ENCODE measurements around the gene GPR39. TPM values are rescaled to one million over a fixed set of nuclear protein-coding genes. Genes with fewer than 3 reads are reported as not detected.

Gene GPR39
- total RNA-seq, 4 donors from 2014 or later: 0.72 to 1.6 (median 1.4) TPM

DNA sequence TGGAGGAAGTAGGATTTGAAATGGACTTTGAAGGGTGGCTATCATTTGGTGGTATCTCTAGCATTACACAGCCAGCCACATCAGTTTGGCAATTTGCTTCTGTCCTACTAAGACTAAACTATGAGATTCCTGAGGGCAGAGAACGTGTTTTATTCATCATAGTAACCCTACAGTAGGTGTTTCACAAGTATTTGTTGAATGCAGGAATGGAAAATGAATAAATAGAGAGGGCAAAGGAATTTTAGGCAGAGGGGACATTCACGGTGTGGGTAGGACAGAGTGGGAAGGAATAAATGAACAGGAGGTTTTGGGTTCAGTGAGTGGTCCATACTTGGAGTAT is 15.7 kb upstream of the GPR39 start:
- H3K27me3 ChIP-seq: no peaks in the 10 kb centered on the region
- no peak overlapping the region for H3K4me3 ChIP-seq
- H3K27ac ChIP-seq: no peak overlapping the region
- TF ChIP-seq POLR2A (IDR thresholded peaks at IDR 0.05) (no peak), EP300 (IDR thresholded peaks at IDR 0.05) (no peak), POLR2AphosphoS5 (IDR thresholded peaks at IDR 0.05) (no peak)
- TF ChIP-seq, protein P1, sequence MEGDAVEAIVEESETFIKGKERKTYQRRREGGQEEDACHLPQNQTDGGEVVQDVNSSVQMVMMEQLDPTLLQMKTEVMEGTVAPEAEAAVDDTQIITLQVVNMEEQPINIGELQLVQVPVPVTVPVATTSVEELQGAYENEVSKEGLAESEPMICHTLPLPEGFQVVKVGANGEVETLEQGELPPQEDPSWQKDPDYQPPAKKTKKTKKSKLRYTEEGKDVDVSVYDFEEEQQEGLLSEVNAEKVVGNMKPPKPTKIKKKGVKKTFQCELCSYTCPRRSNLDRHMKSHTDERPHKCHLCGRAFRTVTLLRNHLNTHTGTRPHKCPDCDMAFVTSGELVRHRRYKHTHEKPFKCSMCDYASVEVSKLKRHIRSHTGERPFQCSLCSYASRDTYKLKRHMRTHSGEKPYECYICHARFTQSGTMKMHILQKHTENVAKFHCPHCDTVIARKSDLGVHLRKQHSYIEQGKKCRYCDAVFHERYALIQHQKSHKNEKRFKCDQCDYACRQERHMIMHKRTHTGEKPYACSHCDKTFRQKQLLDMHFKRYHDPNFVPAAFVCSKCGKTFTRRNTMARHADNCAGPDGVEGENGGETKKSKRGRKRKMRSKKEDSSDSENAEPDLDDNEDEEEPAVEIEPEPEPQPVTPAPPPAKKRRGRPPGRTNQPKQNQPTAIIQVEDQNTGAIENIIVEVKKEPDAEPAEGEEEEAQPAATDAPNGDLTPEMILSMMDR (IDR thresholded peaks at IDR 0.05): no peak
- no peaks in the 10 kb centered on the region for H3K36me3 ChIP-seq
- 59% methylated on average over 2 of the region's 2 CpGs for WGBS
- H3K4me1 ChIP-seq: peaks cover 6% of the 10 kb centered on the region
- no peak for DNase-seq (ENCODE audit: low spot score in 2 of 2)
- no peaks in the 10 kb centered on the region for H3K9me3 ChIP-seq

DNA sequence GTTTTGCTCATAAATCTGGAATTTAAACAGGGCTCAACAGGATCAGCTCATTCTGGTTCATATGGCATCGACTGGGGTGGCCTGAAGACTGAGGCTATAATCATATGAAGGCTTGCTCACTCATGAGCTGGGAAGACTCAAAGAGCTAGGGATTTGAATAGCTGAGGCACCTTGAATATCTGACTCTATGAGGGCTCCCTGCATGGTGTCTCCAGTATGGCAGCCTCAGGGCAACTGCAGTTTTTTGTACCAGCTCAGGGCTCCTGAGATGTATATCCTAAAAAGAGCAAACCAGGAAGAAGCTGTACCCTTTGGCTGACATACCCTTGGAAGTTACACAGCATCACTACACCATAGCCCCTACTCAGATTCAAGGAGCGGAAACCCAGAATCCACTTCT is 15.3 kb upstream of the GPR39 start:
- 82% methylated on average over 2 of the region's 2 CpGs for WGBS
- H3K9me3 ChIP-seq: no peaks in the 10 kb centered on the region
- H3K27ac ChIP-seq: no peak overlapping the region
- no peak for DNase-seq (ENCODE audit: low spot score in 2 of 2)
- no peaks in the 10 kb centered on the region for H3K36me3 ChIP-seq
- H3K4me1 ChIP-seq: peaks cover 6% of the 10 kb centered on the region
- TF ChIP-seq POLR2AphosphoS5 (IDR thresholded peaks at IDR 0.05): no peak
- TF ChIP-seq, protein P1 (IDR thresholded peaks at IDR 0.05): no peak
- TF ChIP-seq EP300 (IDR thresholded peaks at IDR 0.05): no peak
- no peak for TF ChIP-seq POLR2A (IDR thresholded peaks at IDR 0.05)
- H3K4me3 ChIP-seq: no peak overlapping the region
- no peaks in the 10 kb centered on the region for H3K27me3 ChIP-seq

- Histone ChIP-seq H3K27me3 (no peaks in the 10 kb centered on the region), H3K4me3 (no peak overlapping the region), H3K27ac (no peak overlapping the region), H3K36me3 (no peaks in the 10 kb centered on the region), H3K9me3 (no peaks in the 10 kb centered on the region), H3K4me1 (peaks cover 6% of the 10 kb centered on the region)
- TF ChIP-seq POLR2A (IDR thresholded peaks at IDR 0.05) (no peak), POLR2AphosphoS5 (IDR thresholded peaks at IDR 0.05) (no peak), EP300 (IDR thresholded peaks at IDR 0.05) (no peak)
- TF ChIP-seq, protein P1 (IDR thresholded peaks at IDR 0.05): no peak
- 36% methylated on average over 4 of the region's 4 CpGs for WGBS
- no peak for DNase-seq (ENCODE audit: low spot score in 2 of 2)
Observed at GRCh38 chr2:132403146-132403545, 13.5 kb upstream of the GPR39 start.

DNA sequence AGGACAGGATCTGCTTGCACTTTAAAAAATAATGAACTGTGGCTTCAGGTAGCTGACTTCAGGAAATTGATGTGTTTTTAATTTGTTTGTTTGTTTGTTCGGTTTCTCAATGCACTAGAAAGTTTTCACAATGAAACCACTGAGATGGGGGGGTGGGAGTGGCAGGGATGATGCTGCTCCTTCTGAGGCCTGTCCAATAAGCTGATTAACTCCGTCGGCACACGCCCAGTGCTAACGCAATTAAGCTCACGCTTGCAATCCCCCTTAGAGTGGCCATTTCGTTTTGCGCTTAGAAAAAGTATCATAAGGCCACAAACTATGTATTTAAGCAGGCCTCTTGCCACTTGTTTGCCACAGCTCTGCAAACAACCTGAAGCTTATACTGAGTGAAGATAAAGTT is 12.5 kb upstream of the GPR39 start:
- TF ChIP-seq EP300 (IDR thresholded peaks at IDR 0.05) (no peak), POLR2AphosphoS5 (IDR thresholded peaks at IDR 0.05) (no peak), POLR2A (IDR thresholded peaks at IDR 0.05) (no peak)
- TF ChIP-seq, protein P1 (IDR thresholded peaks at IDR 0.05): no peak
- H3K27ac ChIP-seq: no peak overlapping the region
- H3K4me3 ChIP-seq: no peak overlapping the region
- 81% methylated on average over 8 of the region's 8 CpGs for WGBS
- no peaks in the 10 kb centered on the region for H3K27me3 ChIP-seq
- no peaks in the 10 kb centered on the region for H3K36me3 ChIP-seq
- peaks cover 6% of the 10 kb centered on the region for H3K4me1 ChIP-seq
- no peaks in the 10 kb centered on the region for H3K9me3 ChIP-seq
- DNase-seq (ENCODE audit: low spot score in 2 of 2): no peak

GRCh38 chr2:132407784-132408183 is 8.8 kb upstream of the GPR39 start:
- Histone ChIP-seq H3K4me3 (no peak overlapping the region), H3K27me3 (no peaks in the 10 kb centered on the region), H3K36me3 (no peaks in the 10 kb centered on the region), H3K4me1 (no peaks in the 10 kb centered on the region), H3K9me3 (no peaks in the 10 kb centered on the region), H3K27ac (no peak overlapping the region)
- WGBS: 66% methylated on average over 2 of the region's 2 CpGs
- TF ChIP-seq POLR2A (IDR thresholded peaks at IDR 0.05) (no peak), EP300 (IDR thresholded peaks at IDR 0.05) (no peak), POLR2AphosphoS5 (IDR thresholded peaks at IDR 0.05) (no peak)
- TF ChIP-seq, protein P1 (IDR thresholded peaks at IDR 0.05): no peak
- DNase-seq (ENCODE audit: low spot score in 2 of 2): no peak
